HPDE6-E6E7 (cell line): ENCODE data around the gene PPL.
"Not testable (repeated sequence)": the region's sequence is repeated elsewhere in the genome, so short reads cannot be mapped to it uniquely, and the experiment has no call there.

Experiments used
- DNase-seq: peaks from one replicate; pipeline ENCODE4 v3.0.0; 2011; ENCODE audit warnings: missing footprints; ENCODE audit errors: extremely low spot score

Gene PPL

GRCh38 chr16:4934591-4934990 is 2.4 kb downstream of the PPL start:
- no peak for DNase-seq

- no peak for DNase-seq
These were observed 3.0 kb downstream of the PPL start for GRCh38 chr16:4933871-4934395.

GRCh38 chr16:4933433-4933832 is 3.5 kb downstream of the PPL start:
- DNase-seq = no peak

- no peak for DNase-seq
These were observed 5.6 kb downstream of the PPL start for GRCh38 chr16:4931381-4931780.

GRCh38 chr16:4929619-4930018 is 7.3 kb downstream of the PPL start:
- DNase-seq = not testable (repeated sequence)

- DNase-seq = no peak
These were observed 8.7 kb downstream of the PPL start for GRCh38 chr16:4928227-4928626.

- no peak for DNase-seq
These were observed 9.3 kb downstream of the PPL start for GRCh38 chr16:4927661-4928060.

GRCh38 chr16:4926928-4927327 is 10.0 kb downstream of the PPL start:
- DNase-seq = no peak

GRCh38 chr16:4925791-4926190 is 11.2 kb downstream of the PPL start:
- no peak for DNase-seq

GRCh38 chr16:4925293-4925607 is 11.7 kb downstream of the PPL start:
- no peak for DNase-seq

GRCh38 chr16:4924593-4925292 is 12.2 kb downstream of the PPL start:
- peak; percentile 58 for DNase-seq

GRCh38 chr16:4923853-4924252 is 13.1 kb downstream of the PPL start:
- DNase-seq = no peak

- DNase-seq = no peak
These were observed 14.1 kb downstream of the PPL start for GRCh38 chr16:4922721-4923342.

- DNase-seq = no peak
These were observed 16.1 kb downstream of the PPL start for GRCh38 chr16:4920826-4921225.

GRCh38 chr16:4918781-4919251 is 18.1 kb downstream of the PPL start:
- DNase-seq = no peak

- DNase-seq = no peak
These were observed 19.8 kb downstream of the PPL start for GRCh38 chr16:4917117-4917516.

GRCh38 chr16:4915226-4915761 is 21.7 kb downstream of the PPL start:
- DNase-seq = no peak

- DNase-seq = no peak
These were observed 22.3 kb downstream of the PPL start for GRCh38 chr16:4914528-4915225.

GRCh38 chr16:4913774-4914525 is 23.0 kb downstream of the PPL start:
- DNase-seq = no peak

- DNase-seq = no peak
These were observed 23.7 kb downstream of the PPL start for GRCh38 chr16:4913130-4913773.

GRCh38 chr16:4911970-4912386 is 25.0 kb downstream of the PPL start:
- no peak for DNase-seq
